Endothelial cell of hepatic sinusoid (primary cell): Measurements from ENCODE around the gene VPS41.

ENCODE experiments used
- in situ Hi-C: cut with HindIII; loops from 2 replicates; pipeline ENCODE4 v1.10.0; 2017; ENCODE audit warnings: low sequenced_read_pairs

Gene VPS41

DNA sequence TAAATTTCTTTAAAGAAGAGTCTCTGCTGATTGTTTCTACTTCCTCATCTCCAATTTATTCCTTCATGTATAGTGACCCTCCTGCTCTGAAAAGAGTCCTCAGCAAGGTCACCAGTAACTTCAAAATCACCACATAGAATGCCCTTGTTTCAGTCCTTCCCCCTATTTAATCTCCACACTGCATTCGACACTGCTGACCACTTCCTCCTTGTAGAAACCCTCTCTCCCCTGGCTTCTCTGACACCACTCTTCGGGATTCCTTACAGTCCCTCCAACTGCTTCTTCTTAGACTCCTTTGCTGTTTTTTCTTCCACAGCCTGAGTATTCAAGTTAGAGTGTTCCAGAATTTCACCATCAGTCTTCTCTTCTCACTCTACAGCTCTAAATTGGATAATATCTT lies 89.5 kb downstream of the VPS41 start:
- in situ Hi-C loops, result loop anchor here (25.0 kb wide), 1 partner anchor 643 kb away; no protein-coding TSS in a partner anchor

DNA sequence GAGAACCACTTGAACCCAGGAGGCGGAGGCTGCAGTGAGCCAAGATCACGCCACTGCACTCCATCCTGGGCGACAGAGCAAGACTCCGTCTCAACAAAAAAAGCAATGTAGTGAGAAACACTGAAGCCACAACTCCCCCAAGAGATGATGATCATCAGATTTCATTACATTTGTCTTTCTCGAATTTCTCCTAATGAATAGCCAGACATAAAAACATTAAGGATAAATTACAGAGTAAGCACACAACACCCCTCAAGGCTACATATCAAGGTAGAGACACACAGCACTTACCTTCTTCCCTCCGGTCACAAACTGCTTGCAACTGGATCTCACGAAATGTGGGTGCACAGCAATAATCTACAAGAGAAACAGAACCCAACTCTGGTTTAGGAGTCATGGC lies 91.5 kb downstream of the VPS41 start:
- in situ Hi-C loops, result loop anchor here (25.0 kb wide), 1 partner anchor 645 kb away; no protein-coding TSS in a partner anchor

DNA sequence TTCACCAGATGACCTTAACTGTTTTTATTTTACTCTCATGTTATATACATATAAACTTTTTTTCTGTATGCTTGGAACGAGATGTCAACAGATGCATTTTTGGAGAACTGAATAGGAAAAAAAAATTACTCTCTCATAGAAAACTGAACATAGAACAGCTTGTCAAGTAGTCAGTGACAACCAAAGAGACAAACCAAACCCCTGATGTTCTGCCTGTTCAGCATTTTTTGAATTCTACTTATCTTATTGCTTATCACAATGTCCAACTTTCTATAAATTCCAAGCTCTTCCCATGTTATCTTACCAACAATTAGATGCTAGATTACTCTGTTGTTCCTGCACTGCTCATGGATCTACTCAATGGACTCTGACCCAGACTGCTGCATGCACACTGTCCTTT lies 95.2 kb downstream of the VPS41 start:
- in situ Hi-C loops, result loop anchor here (25.0 kb wide), 1 partner anchor 649 kb away; no protein-coding TSS in a partner anchor

DNA sequence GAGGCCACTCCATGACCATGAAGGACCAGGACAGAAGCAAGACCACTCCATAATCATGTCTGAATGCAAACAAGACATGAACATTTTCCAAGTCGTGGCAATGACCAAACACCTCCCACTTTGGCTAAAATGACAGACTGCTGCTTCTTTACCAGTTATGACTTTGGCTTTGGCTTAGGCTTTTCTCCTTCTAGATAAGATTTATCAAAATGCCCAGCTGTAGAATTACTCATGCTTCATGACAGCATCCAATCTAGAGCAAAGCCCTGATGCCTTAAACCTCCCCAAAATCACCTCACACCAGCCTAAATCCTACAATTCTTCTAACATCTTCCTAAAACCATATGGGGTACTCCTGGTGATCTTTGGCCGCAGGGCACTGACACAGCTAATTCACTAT lies 102.1 kb downstream of the VPS41 start:
- in situ Hi-C loops, result loop anchor here (25.0 kb wide), 1 partner anchor 655 kb away; no protein-coding TSS in a partner anchor

DNA sequence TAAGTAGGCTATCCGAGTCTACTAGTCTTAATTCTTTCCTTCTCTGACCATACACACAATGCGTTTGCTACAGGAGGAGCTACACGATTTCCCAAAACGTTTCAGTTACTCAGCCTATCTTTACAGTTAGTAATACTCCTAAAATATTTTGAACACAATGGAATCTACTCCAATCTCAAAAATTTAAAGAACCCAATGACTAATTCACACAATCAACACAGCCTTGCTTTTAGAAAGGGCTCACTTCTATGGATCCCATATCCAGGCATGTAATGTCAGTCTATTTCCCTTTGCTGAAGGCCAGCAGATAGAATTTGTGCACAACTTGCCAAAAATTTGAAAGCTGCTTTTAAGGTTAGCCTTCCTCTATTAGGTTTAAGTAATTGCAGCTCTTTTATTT lies 107.2 kb downstream of the VPS41 start:
- in situ Hi-C loops, result loop anchor here (25.0 kb wide), 1 partner anchor 661 kb away; no protein-coding TSS in a partner anchor

DNA sequence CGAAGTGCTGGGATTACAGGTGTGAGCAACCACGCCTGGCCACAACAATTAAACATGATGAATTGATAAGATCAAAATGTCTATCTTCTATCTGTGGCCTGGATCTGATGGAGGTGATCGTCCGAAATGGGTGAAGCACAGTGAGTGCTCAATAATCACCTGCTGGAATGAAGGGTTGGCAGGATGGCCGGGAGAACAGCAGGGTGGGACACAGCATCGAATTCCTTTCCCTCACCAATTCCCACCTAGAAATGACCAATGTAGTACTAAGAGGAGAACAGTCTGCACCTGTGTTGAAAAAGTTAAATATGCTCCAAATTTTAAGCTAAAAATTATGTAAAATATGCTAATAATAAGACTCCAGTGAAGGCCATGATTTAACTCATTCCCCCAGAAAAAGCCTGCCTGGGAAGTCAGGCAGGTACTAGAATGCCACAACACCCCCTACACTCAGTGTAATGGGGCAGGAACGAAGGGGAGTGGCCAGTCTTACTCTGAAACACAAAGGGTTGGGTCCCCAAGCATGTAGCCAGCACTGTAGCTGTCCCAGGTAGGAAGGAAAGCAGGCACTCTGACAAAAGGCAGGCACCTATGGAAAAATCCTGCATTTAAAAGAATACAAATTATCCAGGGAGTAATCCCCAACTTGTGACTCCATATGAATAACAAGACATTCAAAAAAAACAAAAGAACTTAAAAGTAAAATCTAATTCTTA lies 110.3 kb downstream of the VPS41 start:
- in situ Hi-C loops, result no loop called here

DNA sequence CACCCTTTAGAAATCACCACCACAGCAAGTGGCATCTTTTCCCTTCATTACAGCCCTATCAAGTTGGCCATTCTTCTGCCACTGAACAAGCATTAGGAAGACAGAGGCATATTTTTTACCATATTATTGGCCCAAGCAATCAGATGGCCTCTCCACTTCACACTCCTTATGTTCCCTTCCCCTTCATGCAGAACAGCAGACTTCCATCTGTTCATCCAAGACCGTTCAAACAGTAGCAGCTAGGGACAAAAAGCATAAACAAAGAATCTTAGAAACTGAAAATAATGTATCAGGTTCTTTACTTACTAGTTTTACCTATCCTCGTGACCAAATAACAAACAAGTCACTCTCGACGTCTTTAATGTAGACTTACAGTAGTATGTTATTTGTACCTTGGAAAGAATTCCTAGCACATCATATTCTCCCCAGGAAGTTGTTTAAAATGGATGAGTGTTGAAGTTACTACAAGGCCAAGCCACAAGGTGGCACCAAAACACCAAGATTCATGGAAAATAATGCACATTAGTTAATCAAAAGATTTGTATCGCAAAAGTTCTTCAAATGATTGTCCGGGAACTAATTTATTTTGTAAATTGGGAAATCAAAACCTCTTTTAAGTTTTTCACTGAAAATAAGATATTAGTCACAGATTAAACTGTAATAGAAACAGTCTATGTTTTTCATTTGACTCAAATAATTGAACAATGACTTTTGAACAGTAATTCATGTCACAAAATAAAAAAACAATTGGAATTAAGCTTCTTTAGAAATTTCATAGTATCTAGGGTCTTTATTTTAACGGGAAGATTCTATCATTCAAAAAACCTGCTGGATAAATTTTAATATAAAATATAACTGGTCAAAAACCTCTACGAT lies 112.1 kb downstream of the VPS41 start:
- in situ Hi-C loops, result no loop called here

DNA sequence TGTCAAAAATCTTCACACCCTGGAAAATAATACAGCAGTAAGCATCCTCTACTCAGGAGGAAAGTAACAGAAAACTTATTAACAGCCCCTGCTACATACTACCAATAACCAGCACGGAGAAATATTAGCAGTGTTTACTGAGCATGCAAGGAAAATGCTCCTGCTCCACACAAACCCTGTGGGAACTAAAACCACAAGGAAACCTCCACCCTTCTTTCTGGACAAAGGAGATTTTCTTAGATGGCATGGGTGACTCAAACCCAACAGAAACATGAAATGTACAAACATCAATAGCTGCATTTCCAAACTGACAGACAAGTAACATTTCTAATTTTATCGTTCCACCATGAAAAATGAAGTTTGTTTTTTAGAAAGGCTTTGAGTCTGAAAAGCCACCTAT lies 113.4 kb downstream of the VPS41 start:
- in situ Hi-C loops, result no loop called here

DNA sequence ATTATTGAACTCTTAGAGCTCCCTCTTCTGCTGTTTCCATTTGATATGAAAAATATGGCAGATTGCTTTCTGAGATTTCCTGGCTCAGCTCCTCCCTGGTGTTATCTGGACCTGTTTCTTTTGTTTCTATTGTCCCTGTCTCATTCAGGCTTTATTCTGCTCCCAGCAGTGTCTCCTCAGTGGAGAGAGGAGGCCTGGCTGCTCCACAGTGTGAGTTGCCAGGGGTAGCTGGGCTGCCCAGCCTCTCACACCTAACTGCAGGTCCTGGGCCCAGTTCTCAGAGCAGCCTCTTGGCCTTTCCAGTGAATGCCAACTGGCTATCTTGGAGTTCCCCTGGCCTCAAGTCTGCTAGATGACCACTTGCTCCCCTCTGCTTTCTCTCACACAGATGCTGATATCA lies 127.0 kb downstream of the VPS41 start:
- in situ Hi-C loops, result no loop called here

DNA sequence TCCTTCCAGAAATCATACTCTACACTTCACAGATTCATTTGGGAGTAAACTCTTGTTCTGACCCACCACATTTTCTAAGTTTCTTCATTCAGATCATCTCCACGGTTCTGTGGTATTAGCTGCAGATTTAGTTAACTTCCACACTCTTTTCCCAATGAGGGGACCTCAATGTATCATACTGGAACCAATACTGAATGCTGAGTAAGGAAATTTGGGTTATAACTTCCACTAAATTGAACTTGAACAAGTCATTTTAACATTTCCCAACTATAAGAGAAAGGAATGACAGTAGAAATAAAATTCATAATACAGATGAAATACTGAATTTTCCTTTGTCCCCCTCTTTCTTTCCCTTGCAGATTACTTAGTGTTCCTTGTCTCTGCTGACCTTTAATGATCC lies 131.4 kb downstream of the VPS41 start:
- in situ Hi-C loops, result no loop called here

DNA sequence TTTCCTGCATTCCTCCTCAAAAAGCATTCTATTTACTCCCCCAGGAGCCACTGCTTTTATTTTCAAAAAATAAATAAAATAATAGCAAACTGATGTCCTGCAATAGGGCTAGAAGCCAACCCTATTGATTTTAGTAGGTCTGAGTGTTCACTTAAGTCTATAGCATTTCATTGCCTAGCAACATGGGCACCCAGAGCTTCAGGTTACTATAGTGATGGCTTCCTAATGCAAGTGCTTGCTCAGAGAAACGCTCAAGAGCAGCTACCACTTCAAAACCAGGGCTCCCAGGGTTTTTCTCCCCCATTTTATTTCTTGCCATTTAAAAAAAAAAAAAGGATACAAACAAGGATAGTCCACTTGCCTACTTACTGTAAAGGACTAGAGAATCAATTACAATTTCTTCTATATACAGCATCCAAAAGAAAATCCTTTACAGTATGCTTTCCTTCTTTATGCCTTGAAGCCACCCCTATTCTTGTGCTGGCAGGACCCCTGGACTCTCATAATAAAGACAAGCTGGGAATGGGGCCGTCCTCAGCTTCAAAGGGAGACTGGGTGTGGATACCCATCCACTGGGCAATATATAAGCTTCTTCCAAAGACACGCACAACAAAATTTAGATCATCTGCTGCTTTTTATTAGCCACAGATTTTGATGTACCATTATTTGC lies 133.3 kb downstream of the VPS41 start:
- in situ Hi-C loops, result no loop called here

DNA sequence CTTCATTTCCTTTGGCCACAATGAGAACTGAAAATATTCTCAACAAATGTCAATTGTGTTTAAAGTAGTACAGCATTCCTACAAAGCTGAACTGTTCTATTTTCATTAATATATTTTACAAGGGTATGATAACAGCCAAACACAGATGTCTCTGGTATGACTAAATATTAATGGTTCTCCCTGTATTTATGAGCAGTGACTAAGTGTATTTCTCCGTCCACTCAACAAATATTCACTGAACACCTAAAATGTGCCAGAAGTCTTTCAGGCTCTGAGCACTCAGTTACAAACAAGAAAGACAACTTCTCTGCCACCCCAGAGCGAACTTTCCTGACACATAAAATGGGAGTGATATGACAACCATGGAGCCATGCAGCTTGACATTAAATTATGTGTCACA lies 135.6 kb downstream of the VPS41 start:
- in situ Hi-C loops, result no loop called here

DNA sequence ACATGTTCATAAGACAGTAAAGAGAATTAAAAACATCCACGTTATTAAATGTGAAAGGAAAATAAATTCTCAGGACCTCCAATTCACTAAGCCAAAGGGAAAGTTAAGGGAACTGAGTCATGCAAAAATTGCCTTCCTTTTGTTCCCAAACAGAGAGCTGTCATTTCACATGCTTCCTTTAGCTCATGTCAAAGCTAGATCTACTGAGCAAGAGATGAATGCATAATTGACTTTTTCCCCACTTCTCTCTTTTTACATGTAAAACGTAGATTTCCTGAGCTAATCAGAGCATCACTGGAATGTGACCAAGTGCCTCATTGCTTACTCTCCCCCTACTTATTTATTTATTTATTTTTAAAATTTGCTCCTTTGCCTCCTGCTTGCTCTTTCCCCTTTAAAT lies 148.8 kb downstream of the VPS41 start:
- in situ Hi-C loops, result no loop called here

DNA sequence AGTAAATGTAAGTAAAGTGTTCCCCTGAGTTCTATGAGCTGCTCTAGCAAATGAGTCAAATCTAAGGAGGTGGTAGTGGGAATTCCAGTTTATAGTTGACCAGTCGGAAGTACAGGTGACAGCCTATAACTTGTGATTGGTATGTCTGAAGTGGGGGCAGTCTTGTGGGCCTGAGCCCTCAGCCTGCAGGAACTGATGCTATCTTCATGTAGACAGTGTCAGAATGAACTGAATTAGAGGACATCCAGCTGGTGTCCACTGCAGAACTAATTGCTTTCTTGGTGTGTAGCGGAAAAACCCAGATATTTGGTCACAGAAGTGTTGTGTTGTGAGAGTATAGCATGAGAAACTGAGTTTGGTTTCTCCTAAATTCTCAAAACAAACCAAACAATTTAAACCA lies 150.0 kb downstream of the VPS41 start:
- in situ Hi-C loops, result no loop called here

DNA sequence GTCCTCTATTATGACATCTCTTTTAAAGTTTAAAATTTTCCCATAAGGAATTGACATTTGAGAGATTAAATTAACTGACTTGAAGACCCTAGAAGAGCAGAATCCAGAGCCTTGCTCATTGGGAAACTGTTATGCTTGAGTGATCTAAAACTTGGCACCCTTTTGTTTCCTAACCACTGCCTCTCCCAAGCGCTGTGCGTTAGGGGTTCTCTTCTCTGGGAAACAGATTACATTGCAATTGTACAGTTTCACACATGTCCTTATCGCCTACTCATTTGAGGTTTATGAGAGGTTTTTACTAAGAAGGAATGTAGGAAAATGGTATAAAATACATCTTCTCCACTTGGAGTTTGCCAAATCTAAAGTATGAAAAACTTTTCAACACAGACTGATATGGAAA lies 151.1 kb downstream of the VPS41 start:
- in situ Hi-C loops, result no loop called here

DNA sequence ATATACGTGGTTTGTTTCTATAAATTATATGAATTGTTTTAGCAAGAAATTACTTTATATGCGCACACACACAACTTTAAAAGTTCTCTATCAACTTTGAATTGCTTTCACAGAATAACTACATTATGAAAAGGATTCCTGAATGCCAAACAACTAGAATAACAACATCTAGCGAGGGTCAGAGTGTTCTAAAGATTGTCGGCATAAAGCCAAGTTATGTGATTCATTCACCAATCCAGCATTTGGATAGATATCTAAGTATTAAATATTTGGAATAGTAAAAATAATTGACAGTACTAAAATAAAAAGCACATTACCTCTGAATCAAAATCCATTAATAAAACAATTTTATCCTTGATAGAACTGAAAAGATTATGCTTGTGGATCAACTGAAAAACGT lies 152.5 kb downstream of the VPS41 start:
- in situ Hi-C loops, result no loop called here

DNA sequence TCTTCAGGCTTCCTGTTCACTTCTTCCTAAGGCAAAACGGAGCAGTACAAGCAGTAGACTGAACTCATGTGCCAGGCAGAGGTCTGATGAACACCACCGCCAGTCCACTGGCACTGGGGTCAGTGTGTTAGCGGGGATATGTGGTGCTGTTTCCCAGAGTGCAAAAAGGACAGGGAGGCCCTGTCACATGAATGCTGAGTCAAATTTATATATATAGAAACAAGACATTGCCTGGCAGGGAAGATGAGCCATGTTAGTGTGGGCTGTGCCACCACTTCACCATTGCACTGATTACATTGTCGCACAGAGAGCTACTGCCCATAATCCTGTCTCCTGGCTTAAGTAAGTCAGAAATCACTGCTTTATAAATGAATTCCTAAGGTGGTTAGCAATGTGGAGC lies 155.6 kb downstream of the VPS41 start:
- in situ Hi-C loops, result no loop called here

DNA sequence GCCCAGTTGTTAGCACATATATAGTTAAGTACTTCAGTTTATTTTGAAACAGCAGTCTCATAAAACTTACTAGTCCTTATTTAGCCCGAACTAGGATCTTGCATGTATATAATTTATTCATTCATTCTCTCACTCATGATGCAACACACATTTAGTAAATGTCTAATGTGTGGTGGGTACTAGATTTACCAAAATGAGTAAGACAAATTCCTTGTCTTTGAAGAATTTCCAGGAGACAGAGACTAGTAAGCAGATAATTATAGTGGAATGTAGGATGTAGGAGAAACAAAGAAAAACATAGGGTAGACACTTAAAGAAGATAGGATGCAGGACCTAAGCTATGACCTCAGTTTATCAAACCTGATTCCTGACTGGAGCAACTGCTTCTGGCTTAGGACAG lies 157.6 kb downstream of the VPS41 start:
- in situ Hi-C loops, result no loop called here

DNA sequence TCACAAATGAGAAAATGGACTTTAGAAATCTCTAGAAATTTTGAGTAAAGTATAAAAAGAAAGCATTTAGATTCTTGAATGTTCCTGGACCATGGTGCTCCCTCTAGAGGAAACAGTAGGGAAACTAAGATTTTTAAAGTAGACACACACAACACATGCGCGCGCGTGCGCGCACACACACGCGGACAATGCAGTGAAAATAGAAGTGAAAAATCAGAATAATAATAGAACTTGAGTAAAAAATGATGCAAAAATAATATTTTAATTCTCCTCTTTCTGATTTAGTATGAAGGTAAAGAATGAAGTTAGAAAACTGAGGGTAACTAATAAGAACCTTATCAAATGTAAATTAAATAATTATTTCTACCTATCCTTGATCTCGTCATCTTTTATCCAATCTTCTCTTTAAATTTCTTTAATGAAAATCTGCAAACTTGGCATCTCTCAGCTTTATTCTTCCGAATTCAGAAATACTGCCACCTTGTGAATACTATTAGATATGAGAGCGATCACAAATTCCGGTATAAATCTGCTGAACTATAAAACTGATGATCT lies 160.9 kb downstream of the VPS41 start:
- in situ Hi-C loops, result no loop called here

DNA sequence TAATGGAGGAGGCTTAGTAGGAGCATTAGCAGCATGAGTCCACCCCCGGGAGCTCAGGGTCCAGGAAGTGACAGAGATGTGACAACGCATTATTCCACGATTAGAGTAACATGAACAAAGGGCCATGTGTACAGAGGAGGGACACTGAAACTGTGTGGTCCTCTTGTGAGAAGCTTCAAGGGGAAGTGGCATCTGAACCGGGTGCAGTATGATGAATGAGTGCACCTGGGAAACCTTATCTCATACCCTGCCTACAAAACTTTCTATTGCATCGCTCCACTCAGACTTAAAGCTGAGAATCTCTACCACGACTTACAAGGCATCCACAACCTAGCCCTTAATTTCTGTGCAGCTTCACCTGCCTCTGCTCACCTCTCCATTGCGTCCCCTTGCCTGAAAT lies 162.6 kb downstream of the VPS41 start:
- in situ Hi-C loops, result no loop called here

DNA sequence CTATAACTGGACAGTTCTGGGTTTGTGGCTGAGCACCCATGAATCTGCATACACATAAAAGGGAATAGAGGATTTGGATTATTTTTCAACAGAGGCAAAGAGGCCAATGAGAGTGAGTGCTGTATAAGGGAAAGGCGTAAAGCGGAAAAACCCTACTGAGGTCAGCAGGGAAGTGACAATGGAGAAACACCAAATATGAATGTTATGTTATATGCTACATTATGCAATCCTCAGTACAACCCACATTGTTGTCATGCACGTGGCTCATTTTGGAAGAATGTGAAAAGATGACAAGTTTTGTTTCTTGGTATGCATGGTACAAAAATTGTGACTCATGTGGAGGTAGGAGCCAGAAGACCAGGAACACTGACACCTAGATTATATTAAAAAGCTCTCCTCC lies 164.2 kb downstream of the VPS41 start:
- in situ Hi-C loops, result no loop called here
